ENCODE data around the gene STOML1.
"Not testable (repeated sequence)": the region's sequence is repeated elsewhere in the genome, so short reads cannot be mapped to it uniquely, and the experiment has no call there.

Gene STOML1

GRCh38 chr15:73986055-73986775 lies 5.9 kb downstream of the STOML1 start:
- DNase-seq: no peak

GRCh38 chr15:73985101-73985873 lies 6.8 kb downstream of the STOML1 start:
- DNase-seq: no peak

GRCh38 chr15:73984208-73984979 lies 7.7 kb downstream of the STOML1 start:
- no peak for DNase-seq

- no peak for DNase-seq
These were observed 8.3 kb downstream of the STOML1 start for GRCh38 chr15:73983773-73984172.

GRCh38 chr15:73983211-73983727 lies 8.8 kb downstream of the STOML1 start:
- peak; percentile 36 for DNase-seq

GRCh38 chr15:73982222-73982962 lies 9.7 kb downstream of the STOML1 start:
- DNase-seq: peak; percentile 76

GRCh38 chr15:73981761-73982221 lies 10.3 kb downstream of the STOML1 start:
- DNase-seq: no peak

GRCh38 chr15:73979636-73980035 lies 12.5 kb downstream of the STOML1 start:
- DNase-seq: no peak

- DNase-seq: no peak
These were observed 13.2 kb downstream of the STOML1 start for GRCh38 chr15:73978896-73979295.

GRCh38 chr15:73975440-73976125 lies 16.5 kb downstream of the STOML1 start:
- not testable (repeated sequence) for DNase-seq

GRCh38 chr15:73973683-73974200 lies 18.4 kb downstream of the STOML1 start:
- not testable (repeated sequence) for DNase-seq

- peak; percentile 83 for DNase-seq
These were observed 19.0 kb downstream of the STOML1 start for GRCh38 chr15:73972984-73973682.

- DNase-seq: no peak
These were observed 22.8 kb downstream of the STOML1 start for GRCh38 chr15:73969151-73969759.

GRCh38 chr15:73968461-73968860 lies 23.6 kb downstream of the STOML1 start:
- no peak for DNase-seq

- no peak for DNase-seq
These were observed 26.4 kb downstream of the STOML1 start for GRCh38 chr15:73965758-73966113.

- no peak for DNase-seq
These were observed 26.9 kb downstream of the STOML1 start for GRCh38 chr15:73965094-73965757.

GRCh38 chr15:73964736-73965093 lies 27.4 kb downstream of the STOML1 start:
- peak; percentile 69 for DNase-seq

- no peak for DNase-seq
These were observed 29.7 kb downstream of the STOML1 start for GRCh38 chr15:73962433-73962832.

- DNase-seq: not testable (repeated sequence)
These were observed 31.5 kb downstream of the STOML1 start for GRCh38 chr15:73960472-73961070.

GRCh38 chr15:73959801-73960200 lies 32.3 kb downstream of the STOML1 start:
- no peak for DNase-seq

Measured in T1000 (cell line).